Mesendoderm (in vitro differentiated cells): ENCODE results near the gene POLDIP2.

Experiments
- DNase-seq: peaks from one replicate; pipeline ENCODE4 v3.0.0; 2013
- H2AK5ac ChIP-seq: 2 replicates; pipeline ENCODE4 v1.6.1; 2013; ENCODE audit warnings: low read length, inconsistent platforms
- H2BK120ac ChIP-seq: 2 replicates; pipeline ENCODE4 v1.6.1; 2013; ENCODE audit warnings: low read depth, mild to moderate bottlenecking, low read length, moderate library complexity, mixed read lengths
- H2BK15ac ChIP-seq: replicated peaks from 2 replicates; pipeline ENCODE4 v1.6.1; 2013; ENCODE audit warnings: low read depth, mild to moderate bottlenecking, moderate library complexity
- H2BK5ac ChIP-seq: 2 replicates; pipeline ENCODE4 v1.6.1; 2013; ENCODE audit warnings: low read length, inconsistent platforms
- H3K18ac ChIP-seq: 2 replicates; pipeline ENCODE4 v1.6.1; 2013; ENCODE audit warnings: mild to moderate bottlenecking, low read length, mixed read lengths
- H3K23ac ChIP-seq: one replicate; pipeline ENCODE4 v1.6.1; 2013; ENCODE audit warnings: low read length
- H3K27ac ChIP-seq: 2 replicates; pipeline ENCODE4 v1.5.1; 2013; ENCODE audit warnings: low read depth, mild to moderate bottlenecking, inconsistent platforms, low read length, moderate library complexity
- H3K27me3 ChIP-seq: 2 replicates; pipeline ENCODE4 v1.6.1; 2013; ENCODE audit warnings: low read length, control low read depth, mild to moderate bottlenecking, inconsistent platforms; ENCODE audit not compliant: insufficient read depth, poor library complexity
- H3K36me3 ChIP-seq: 2 replicates; pipeline ENCODE4 v1.6.1; 2013; ENCODE audit warnings: low read length, inconsistent platforms; ENCODE audit not compliant: control insufficient read depth, insufficient read depth
- H3K4ac ChIP-seq: one replicate; pipeline ENCODE4 v1.6.1; 2013; ENCODE audit warnings: low read depth, mild to moderate bottlenecking, low read length, moderate library complexity
- H3K4me1 ChIP-seq: 2 replicates; pipeline ENCODE4 v1.6.1; 2013; ENCODE audit warnings: low read depth, low read length, inconsistent platforms; ENCODE audit not compliant: control insufficient read depth
- H3K4me2 ChIP-seq: 2 replicates; pipeline ENCODE4 v1.6.1; 2013; ENCODE audit warnings: low read length
- H3K4me3 ChIP-seq: 2 replicates; pipeline ENCODE4 v1.5.1; 2013; ENCODE audit warnings: mild to moderate bottlenecking, low read length
- H3K56ac ChIP-seq: one replicate; pipeline ENCODE4 v1.6.1; 2013; ENCODE audit warnings: low read length
- H3K79me1 ChIP-seq: 2 replicates; pipeline ENCODE4 v1.6.1; 2013; ENCODE audit warnings: low read length, inconsistent platforms
- H3K79me2 ChIP-seq: 2 replicates; pipeline ENCODE4 v1.6.1; 2013; ENCODE audit warnings: mild to moderate bottlenecking, low read length; ENCODE audit not compliant: control insufficient read depth, insufficient read depth
- H3K9ac ChIP-seq: 2 replicates; pipeline ENCODE4 v1.6.1; 2013; ENCODE audit warnings: low read length, inconsistent platforms
- H4K5ac ChIP-seq: one replicate; pipeline ENCODE4 v1.6.1; 2013; ENCODE audit warnings: low read length
- H4K8ac ChIP-seq: one replicate; pipeline ENCODE4 v1.6.1; 2013; ENCODE audit warnings: low read depth, mild to moderate bottlenecking, control low read depth, low read length, moderate library complexity
- WGBS: extraction: QIAGEN DNeasy Blood & Tissue Kit; methylation state at CpG from one replicate; pipeline ENCODE4 v1.1.7; 2013; ENCODE audit warnings: low lambda C conversion rate, missing lambda C conversion rate; ENCODE audit not compliant: insufficient coverage; ENCODE audit errors: extremely low coverage; 5-methylcytosine and 5-hydroxymethylcytosine counted together

The POLDIP2 gene

GRCh38 chr17:28366605-28367004 lies 9.3 kb upstream of the POLDIP2 start:
- no peak overlapping the region for H3K27ac ChIP-seq
- no peak overlapping the region for H3K18ac ChIP-seq
- no peak overlapping the region for H3K4me2 ChIP-seq
- no peak overlapping the region for H3K56ac ChIP-seq
- WGBS = no CpG with 5 or more reads among the region's 1 CpG
- no peak overlapping the region for H4K5ac ChIP-seq
- H3K27me3 ChIP-seq = no peaks in the 10 kb centered on the region
- H2BK5ac ChIP-seq = no peak overlapping the region
- no peaks in the 10 kb centered on the region for H3K79me1 ChIP-seq
- H3K36me3 ChIP-seq = no peaks in the 10 kb centered on the region
- H4K8ac ChIP-seq = no peak overlapping the region
- no peak overlapping the region for H2BK15ac ChIP-seq
- no peak overlapping the region for H3K4ac ChIP-seq
- H3K23ac ChIP-seq = no peak overlapping the region
- peaks cover 2% of the 10 kb centered on the region for H3K4me1 ChIP-seq
- H2AK5ac ChIP-seq = no peak overlapping the region
- peak; percentile 36 for DNase-seq
- H2BK120ac ChIP-seq = no peak overlapping the region
- no peaks in the 10 kb centered on the region for H3K79me2 ChIP-seq
- H3K9ac ChIP-seq = no peak overlapping the region
- H3K4me3 ChIP-seq = no peak overlapping the region

GRCh38 chr17:28365487-28365886 lies 8.2 kb upstream of the POLDIP2 start:
- no peak overlapping the region for H2BK120ac ChIP-seq
- no peak overlapping the region for H2AK5ac ChIP-seq
- H3K4me2 ChIP-seq = no peak overlapping the region
- H3K56ac ChIP-seq = no peak overlapping the region
- no CpG with 5 or more reads among the region's 3 CpGs for WGBS
- H3K27me3 ChIP-seq = no peaks in the 10 kb centered on the region
- no peak overlapping the region for H3K9ac ChIP-seq
- H3K18ac ChIP-seq = no peak overlapping the region
- no peak overlapping the region for H3K4me3 ChIP-seq
- H3K4me1 ChIP-seq = peaks cover 2% of the 10 kb centered on the region
- H3K79me2 ChIP-seq = no peaks in the 10 kb centered on the region
- no peak overlapping the region for H3K4ac ChIP-seq
- H4K5ac ChIP-seq = no peak overlapping the region
- no peak overlapping the region for H2BK15ac ChIP-seq
- H3K27ac ChIP-seq = no peak overlapping the region
- H3K23ac ChIP-seq = no peak overlapping the region
- H3K79me1 ChIP-seq = no peaks in the 10 kb centered on the region
- no peaks in the 10 kb centered on the region for H3K36me3 ChIP-seq
- H4K8ac ChIP-seq = no peak overlapping the region
- H2BK5ac ChIP-seq = no peak overlapping the region
- no peak for DNase-seq

GRCh38 chr17:28364665-28365363 lies 7.5 kb upstream of the POLDIP2 start, which contains the start of gene SEBOX:
TSS of gene SEBOX (minus strand) at chr17:28365199. CDS start at chr17:28365151, 48 bp downstream.
- no CpG with 5 or more reads among the region's 13 CpGs for WGBS

GRCh38 chr17:28363776-28364650 lies 6.7 kb upstream of the POLDIP2 start:
- Histone ChIP-seq H3K27me3 (no peaks in the 10 kb centered on the region), H2BK5ac (no peak overlapping the region), H2BK120ac (no peak overlapping the region), H3K4me3 (no peak overlapping the region), H3K18ac (no peak overlapping the region), H3K56ac (no peak overlapping the region), H4K8ac (no peak overlapping the region), H3K79me1 (no peaks in the 10 kb centered on the region), H3K23ac (no peak overlapping the region), H3K4ac (no peak overlapping the region), H3K27ac (no peak overlapping the region), H3K4me1 (no peaks in the 10 kb centered on the region), H3K79me2 (no peaks in the 10 kb centered on the region), H3K36me3 (peaks cover 2% of the 10 kb centered on the region), H3K4me2 (no peak overlapping the region), H2BK15ac (no peak overlapping the region), H3K9ac (no peak overlapping the region), H4K5ac (no peak overlapping the region), H2AK5ac (no peak overlapping the region)
- no peak for DNase-seq
- no CpG with 5 or more reads among the region's 8 CpGs for WGBS

More at GRCh38 chr17:28364665-28365363, 7.5 kb upstream of the POLDIP2 start, which contains the start of gene SEBOX:
- DNase-seq = no peak
- H3K4me1 ChIP-seq = no peaks in the 10 kb centered on the region
- no peak within 1 kb of the TSS for H3K56ac ChIP-seq
- no peak within 1 kb of the TSS for H4K8ac ChIP-seq
- H3K4me3 ChIP-seq = no peak within 1 kb of the TSS
- no peaks in the 10 kb centered on the region for H3K27me3 ChIP-seq
- no peaks in the 10 kb centered on the region for H3K79me2 ChIP-seq
- H2BK5ac ChIP-seq = no peak within 1 kb of the TSS
- no peak within 1 kb of the TSS for H2BK15ac ChIP-seq
- H2BK120ac ChIP-seq = no peak within 1 kb of the TSS
- no peak within 1 kb of the TSS for H3K23ac ChIP-seq
- H3K9ac ChIP-seq = no peak within 1 kb of the TSS
- H3K79me1 ChIP-seq = no peaks in the 10 kb centered on the region
- no peak within 1 kb of the TSS for H4K5ac ChIP-seq
- no peak within 1 kb of the TSS for H3K4ac ChIP-seq
- no peak within 1 kb of the TSS for H3K18ac ChIP-seq
- no peak within 1 kb of the TSS for H3K4me2 ChIP-seq
- H2AK5ac ChIP-seq = no peak within 1 kb of the TSS
- H3K27ac ChIP-seq = no peak within 1 kb of the TSS
- H3K36me3 ChIP-seq = no peaks in the 10 kb centered on the region

- Histone ChIP-seq H3K27ac (no peak overlapping the region), H2BK15ac (no peak overlapping the region), H3K79me2 (peaks cover under 1% of the 10 kb centered on the region), H2BK5ac (no peak overlapping the region), H3K4me3 (no peak overlapping the region), H3K36me3 (peaks cover 2% of the 10 kb centered on the region), H2BK120ac (no peak overlapping the region), H3K56ac (no peak overlapping the region), H3K18ac (no peak overlapping the region), H4K5ac (no peak overlapping the region), H3K4me1 (peaks cover under 1% of the 10 kb centered on the region), H2AK5ac (no peak overlapping the region), H3K4me2 (no peak overlapping the region), H3K23ac (no peak overlapping the region), H4K8ac (no peak overlapping the region), H3K79me1 (peaks cover 2% of the 10 kb centered on the region), H3K27me3 (no peaks in the 10 kb centered on the region), H3K9ac (no peak overlapping the region), H3K4ac (no peak overlapping the region)
- no peak for DNase-seq
- WGBS = no CpG with 5 or more reads among the region's 5 CpGs
Observed at GRCh38 chr17:28363186-28363585, 5.9 kb upstream of the POLDIP2 start.
